Endodermal cell (in vitro differentiated cells): ENCODE results near the gene BPIFB2. TPM values are rescaled to one million over a fixed set of nuclear protein-coding genes. Genes with fewer than 3 reads are reported as not detected.

ENCODE experiments used
- DNase-seq: peaks from one replicate; pipeline ENCODE4 v3.0.0-alpha.2; 2017
- H3K27ac ChIP-seq: 2 replicates; pipeline ENCODE4 v1.5.1; 2013; ENCODE audit warnings: mild to moderate bottlenecking, low read depth, low read length, moderate library complexity
- H3K27me3 ChIP-seq: 2 replicates; pipeline ENCODE4 v1.6.1; 2013; ENCODE audit warnings: mild to moderate bottlenecking, low read length, moderate library complexity; ENCODE audit not compliant: insufficient read depth, control insufficient read depth, poor library complexity, severe bottlenecking
- H3K36me3 ChIP-seq: 2 replicates; pipeline ENCODE4 v1.7.0; 2013; ENCODE audit warnings: mild to moderate bottlenecking, low read length, moderate library complexity; ENCODE audit not compliant: control insufficient read depth, insufficient read depth
- H3K4me1 ChIP-seq: one replicate; pipeline ENCODE4 v1.7.0; 2013; ENCODE audit warnings: low read length; ENCODE audit not compliant: control insufficient read depth, insufficient read depth
- H3K4me3 ChIP-seq: 2 replicates; pipeline ENCODE4 v1.5.1; 2013; ENCODE audit warnings: mild to moderate bottlenecking, low read length, moderate library complexity
- H3K9ac ChIP-seq: 2 replicates; pipeline ENCODE4 v1.6.1; 2013; ENCODE audit warnings: mild to moderate bottlenecking, low read length, moderate library complexity; ENCODE audit not compliant: poor library complexity, severe bottlenecking; ENCODE audit errors: extremely low read depth
- H3K9me3 ChIP-seq: 2 replicates; pipeline ENCODE4 v1.6.1; 2013; ENCODE audit warnings: mild to moderate bottlenecking, low read length, moderate library complexity; ENCODE audit not compliant: control insufficient read depth
- H3K27ac Mint-ChIP-seq: 2 replicates; pipeline ENCODE4 v1.8.0; 2020; ENCODE audit warnings: mixed read lengths
- H3K27me3 Mint-ChIP-seq: 2 replicates; pipeline ENCODE4 v1.8.0; 2021; ENCODE audit warnings: mild to moderate bottlenecking, mixed read lengths; ENCODE audit not compliant: insufficient read depth
- H3K36me3 Mint-ChIP-seq: 2 replicates; pipeline ENCODE4 v1.8.0; 2020; ENCODE audit warnings: low read depth, mixed read lengths
- H3K4me1 Mint-ChIP-seq: 2 replicates; pipeline ENCODE4 v1.8.0; 2020; ENCODE audit warnings: mixed read lengths
- H3K4me3 Mint-ChIP-seq: 2 replicates; pipeline ENCODE4 v1.8.0; 2020; ENCODE audit warnings: mild to moderate bottlenecking, moderate library complexity, mixed read lengths
- H3K9me3 Mint-ChIP-seq: 2 replicates; pipeline ENCODE4 v1.8.0; 2020; ENCODE audit warnings: mild to moderate bottlenecking, mixed read lengths
- CTCF ChIP-seq: fragments of 200-600 bp; sonication (generic); conservative IDR thresholded peaks from 2 replicates; pipeline ENCODE4 v1.5.0; 2021; ENCODE audit warnings: antibody characterized with exemption, mild to moderate bottlenecking
- WGBS, 2 experiments: methylation state at CpG; one replicate each; pipeline versions ENCODE4 v1.1.5 to v1.1.7; 2013; ENCODE audit warnings: missing lambda C conversion rate in 2 of 2, mixed read lengths in 1 of 2; ENCODE audit not compliant: insufficient coverage in 1 of 2, insufficient read length in 1 of 2; 5-methylcytosine and 5-hydroxymethylcytosine counted together
- total RNA-seq, 2 donors: library from RNA; stranded (reverse); fragmentation: NEBNext Ultra II Directional in 1 of 2; extraction: Animal tissue kit (Norgen Biotek cat#: 25700) in 1 of 2; gene quantifications; 2 replicates in 1 of 2; 3 replicates in 1 of 2; pipeline ENCODE4 v1.2.1, GENCODE V29; 2021

The BPIFB2 gene
- total RNA-seq, 2 donors from 2014 or later: not detected

- Histone ChIP-seq H3K9ac (no peak overlapping the region), H3K36me3 (no peaks in the 10 kb centered on the region), H3K4me1 (no peaks in the 10 kb centered on the region), H3K27ac (no peak overlapping the region), H3K9me3 (no peaks in the 10 kb centered on the region), H3K27me3 (no peaks in the 10 kb centered on the region), H3K4me3 (no peak overlapping the region)
- Mint-ChIP-seq H3K36me3 (no peaks in the 10 kb centered on the region), H3K4me1 (peaks cover 30% of the 10 kb centered on the region), H3K27me3 (no peaks in the 10 kb centered on the region), H3K4me3 (no peak overlapping the region), H3K9me3 (no peaks in the 10 kb centered on the region), H3K27ac (no peak overlapping the region)
- DNase-seq: no peak
- WGBS, 2 experiments: 94 to 100% methylated on average over 4 to 6 of the region's 7 CpGs
- TF ChIP-seq CTCF: no peak
Measured at GRCh38 chr20:33054381-33054780, 46.9 kb downstream of the BPIFB2 start.

DNA sequence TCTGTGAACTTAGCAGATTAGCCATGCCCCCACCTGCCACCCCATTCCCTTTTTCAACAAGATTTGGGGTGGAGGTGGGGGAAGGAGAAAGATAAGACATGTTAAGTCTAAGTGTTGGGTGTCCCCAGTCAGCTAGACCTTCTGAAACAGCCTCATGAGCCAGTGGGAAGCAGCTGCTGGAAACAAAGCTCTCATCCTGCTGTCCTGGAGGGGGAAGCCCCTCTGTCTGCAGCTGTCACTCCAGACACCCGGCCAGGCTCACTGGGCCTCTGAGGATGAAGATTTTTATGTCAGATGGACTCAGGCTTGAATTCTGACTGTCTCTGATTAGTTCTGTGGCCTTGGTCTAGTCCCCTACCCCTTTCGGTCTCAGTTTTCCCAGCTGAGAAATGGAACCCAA is 47.3 kb downstream of the BPIFB2 start:
- H3K27me3 Mint-ChIP-seq: no peaks in the 10 kb centered on the region
- no peaks in the 10 kb centered on the region for H3K9me3 Mint-ChIP-seq
- no peak for TF ChIP-seq CTCF
- H3K36me3 Mint-ChIP-seq: no peaks in the 10 kb centered on the region
- H3K36me3 ChIP-seq: no peaks in the 10 kb centered on the region
- no peaks in the 10 kb centered on the region for H3K4me1 ChIP-seq
- WGBS, 2 experiments: 99% methylated on average over 2 of the region's 2 CpGs; no CpG with 5 or more reads in 1 of the 2 experiments
- H3K4me3 Mint-ChIP-seq: no peak overlapping the region
- H3K9me3 ChIP-seq: no peaks in the 10 kb centered on the region
- H3K27ac ChIP-seq: no peak overlapping the region
- H3K4me1 Mint-ChIP-seq: peaks cover 30% of the 10 kb centered on the region
- no peak overlapping the region for H3K4me3 ChIP-seq
- no peak overlapping the region for H3K9ac ChIP-seq
- no peak overlapping the region for H3K27ac Mint-ChIP-seq
- no peaks in the 10 kb centered on the region for H3K27me3 ChIP-seq
- no peak for DNase-seq

- no peak overlapping the region for H3K9ac ChIP-seq
- H3K4me3 ChIP-seq: no peak overlapping the region
- no peaks in the 10 kb centered on the region for H3K9me3 Mint-ChIP-seq
- peaks cover 19% of the 10 kb centered on the region for H3K4me1 Mint-ChIP-seq
- TF ChIP-seq CTCF: no peak
- no peak overlapping the region for H3K27ac Mint-ChIP-seq
- H3K27ac ChIP-seq: no peak overlapping the region
- no peaks in the 10 kb centered on the region for H3K36me3 ChIP-seq
- no peaks in the 10 kb centered on the region for H3K9me3 ChIP-seq
- H3K4me1 ChIP-seq: no peaks in the 10 kb centered on the region
- 70 to 80% methylated on average over 5 to 7 of the region's 7 CpGs for WGBS, 2 experiments
- no peaks in the 10 kb centered on the region for H3K27me3 Mint-ChIP-seq
- DNase-seq: no peak
- no peak overlapping the region for H3K4me3 Mint-ChIP-seq
- H3K27me3 ChIP-seq: no peaks in the 10 kb centered on the region
- H3K36me3 Mint-ChIP-seq: no peaks in the 10 kb centered on the region
Measured at GRCh38 chr20:33059136-33059535, 51.6 kb downstream of the BPIFB2 start.
